ENCODE measurements around the gene MAML2.

MAML2 gene

DNA sequence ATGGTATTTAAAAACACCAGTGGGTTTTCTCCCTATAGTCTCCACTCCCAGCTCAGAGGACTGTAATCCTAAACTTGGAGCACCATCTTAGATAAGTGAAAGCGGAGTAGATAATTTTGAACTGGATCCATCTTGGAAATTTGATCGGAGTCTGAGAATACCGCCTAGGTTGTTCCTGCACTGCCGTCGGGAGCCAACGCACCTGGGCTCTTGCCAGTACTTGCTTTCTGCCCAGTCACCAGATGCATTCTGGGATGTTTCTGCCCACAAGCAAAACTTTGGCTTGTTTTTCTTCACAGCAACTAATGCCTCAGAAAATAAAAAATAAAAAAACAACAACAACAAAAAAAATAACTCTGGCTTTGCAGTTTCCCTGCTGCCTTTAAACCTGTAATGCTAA lies 306.1 kb downstream of the MAML2 start:
- no peak for DNase-seq (ENCODE audit: low read depth)
- TF ChIP-seq, protein P1, sequence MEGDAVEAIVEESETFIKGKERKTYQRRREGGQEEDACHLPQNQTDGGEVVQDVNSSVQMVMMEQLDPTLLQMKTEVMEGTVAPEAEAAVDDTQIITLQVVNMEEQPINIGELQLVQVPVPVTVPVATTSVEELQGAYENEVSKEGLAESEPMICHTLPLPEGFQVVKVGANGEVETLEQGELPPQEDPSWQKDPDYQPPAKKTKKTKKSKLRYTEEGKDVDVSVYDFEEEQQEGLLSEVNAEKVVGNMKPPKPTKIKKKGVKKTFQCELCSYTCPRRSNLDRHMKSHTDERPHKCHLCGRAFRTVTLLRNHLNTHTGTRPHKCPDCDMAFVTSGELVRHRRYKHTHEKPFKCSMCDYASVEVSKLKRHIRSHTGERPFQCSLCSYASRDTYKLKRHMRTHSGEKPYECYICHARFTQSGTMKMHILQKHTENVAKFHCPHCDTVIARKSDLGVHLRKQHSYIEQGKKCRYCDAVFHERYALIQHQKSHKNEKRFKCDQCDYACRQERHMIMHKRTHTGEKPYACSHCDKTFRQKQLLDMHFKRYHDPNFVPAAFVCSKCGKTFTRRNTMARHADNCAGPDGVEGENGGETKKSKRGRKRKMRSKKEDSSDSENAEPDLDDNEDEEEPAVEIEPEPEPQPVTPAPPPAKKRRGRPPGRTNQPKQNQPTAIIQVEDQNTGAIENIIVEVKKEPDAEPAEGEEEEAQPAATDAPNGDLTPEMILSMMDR (conservative IDR thresholded peaks at IDR 0.05; ENCODE audit: low read length) = no peak
- no peak overlapping the region for H3K4me3 ChIP-seq (ENCODE audit: low read length)

DNA sequence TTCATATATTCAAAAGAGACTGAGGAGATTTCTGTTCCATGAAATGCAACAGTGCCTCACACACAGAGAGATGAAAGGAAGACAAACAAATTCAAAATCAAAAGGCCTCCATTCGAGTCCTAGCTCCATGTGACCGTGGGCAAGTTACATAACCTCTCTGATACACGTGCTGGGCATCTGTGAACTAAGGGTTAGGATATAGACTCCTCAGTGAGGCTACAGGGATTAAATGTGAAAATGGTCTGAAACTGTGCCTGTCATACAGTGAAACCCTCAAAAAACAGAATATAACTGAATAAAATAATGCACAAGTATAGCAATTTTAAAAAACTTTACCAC lies 307.3 kb downstream of the MAML2 start:
- DNase-seq (ENCODE audit: low read depth) = no peak
- H3K4me3 ChIP-seq (ENCODE audit: low read length) = no peak overlapping the region
- TF ChIP-seq, protein P1 (conservative IDR thresholded peaks at IDR 0.05; ENCODE audit: low read length) = no peak

DNA sequence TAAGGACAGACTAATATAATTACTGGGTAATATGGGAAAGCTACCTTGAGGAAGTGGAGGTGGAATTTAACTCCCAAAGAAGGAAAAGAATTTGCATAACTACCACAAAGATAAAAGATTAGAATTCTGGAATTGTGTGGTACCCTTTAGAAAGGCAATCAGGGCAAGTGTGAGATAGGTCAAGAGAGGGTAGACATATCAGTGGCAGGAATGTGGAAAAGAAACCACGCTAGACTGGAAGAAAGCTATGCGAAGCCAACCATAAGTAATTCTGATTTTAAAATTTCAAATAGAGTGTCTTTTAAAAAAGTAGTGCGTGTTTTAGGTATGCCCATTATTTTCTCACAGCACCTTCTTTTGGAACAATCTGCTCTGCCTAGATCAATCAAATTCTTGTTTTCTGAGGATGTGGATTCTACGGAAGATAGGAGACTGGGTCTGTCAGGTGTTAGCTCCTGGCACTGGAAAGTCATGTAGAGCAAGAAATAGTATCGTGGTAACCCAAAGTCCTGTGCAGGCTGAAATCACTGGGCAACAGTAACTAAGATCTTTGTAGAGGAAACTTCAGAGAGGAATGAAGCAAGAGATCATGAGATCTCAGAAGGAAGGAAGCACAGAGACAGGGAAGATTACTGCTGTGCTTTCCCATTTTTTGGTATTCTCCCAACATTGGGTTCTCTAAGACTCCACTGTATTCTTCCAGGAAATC lies 307.8 kb downstream of the MAML2 start:
- TF ChIP-seq, protein P1 (conservative IDR thresholded peaks at IDR 0.05; ENCODE audit: low read length) = no peak
- H3K4me3 ChIP-seq (ENCODE audit: low read length) = no peak overlapping the region
- no peak for DNase-seq (ENCODE audit: low read depth)

DNA sequence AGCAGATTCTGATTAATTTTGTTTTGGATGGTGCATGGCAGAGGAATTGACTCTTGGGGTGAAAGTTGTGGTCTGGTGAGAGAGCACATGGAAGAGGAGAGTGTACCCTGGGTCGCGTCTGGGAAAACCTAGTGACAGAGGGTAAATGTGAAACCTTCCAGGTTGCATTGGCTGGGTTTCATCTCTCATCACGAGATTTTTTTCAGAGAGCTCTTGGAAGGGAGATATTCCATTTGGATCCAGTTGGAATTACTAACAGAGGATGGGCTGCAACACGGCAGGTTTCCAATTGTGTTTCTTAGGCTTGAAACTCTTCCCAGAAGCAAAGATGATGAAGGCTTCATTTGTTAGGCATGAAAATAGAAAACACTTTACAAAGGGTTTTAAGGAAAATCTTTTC lies 309.4 kb downstream of the MAML2 start:
- TF ChIP-seq, protein P1 (conservative IDR thresholded peaks at IDR 0.05; ENCODE audit: low read length) = no peak
- no peak overlapping the region for H3K4me3 ChIP-seq (ENCODE audit: low read length)
- no peak for DNase-seq (ENCODE audit: low read depth)

DNA sequence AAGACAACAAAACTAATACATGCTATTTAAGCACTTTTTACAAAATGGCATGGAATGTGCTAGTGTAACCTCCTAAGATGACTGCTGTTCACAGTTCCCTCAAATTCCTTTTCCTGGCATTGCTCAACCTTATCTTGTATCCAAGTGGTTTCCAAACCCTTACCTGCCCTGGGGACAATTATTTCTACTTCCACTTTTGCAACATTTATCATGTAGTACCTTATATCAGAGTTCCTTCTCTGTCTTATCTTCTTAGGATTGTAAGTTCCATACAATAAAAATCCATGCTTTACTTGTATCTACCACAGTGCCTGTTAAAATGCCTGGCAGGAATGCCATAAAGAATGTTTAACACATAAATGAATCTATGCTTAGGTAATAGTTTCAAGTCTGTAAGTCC lies 309.9 kb downstream of the MAML2 start:
- DNase-seq (ENCODE audit: low read depth) = no peak
- TF ChIP-seq, protein P1 (conservative IDR thresholded peaks at IDR 0.05; ENCODE audit: low read length) = no peak
- H3K4me3 ChIP-seq (ENCODE audit: low read length) = no peak overlapping the region

DNA sequence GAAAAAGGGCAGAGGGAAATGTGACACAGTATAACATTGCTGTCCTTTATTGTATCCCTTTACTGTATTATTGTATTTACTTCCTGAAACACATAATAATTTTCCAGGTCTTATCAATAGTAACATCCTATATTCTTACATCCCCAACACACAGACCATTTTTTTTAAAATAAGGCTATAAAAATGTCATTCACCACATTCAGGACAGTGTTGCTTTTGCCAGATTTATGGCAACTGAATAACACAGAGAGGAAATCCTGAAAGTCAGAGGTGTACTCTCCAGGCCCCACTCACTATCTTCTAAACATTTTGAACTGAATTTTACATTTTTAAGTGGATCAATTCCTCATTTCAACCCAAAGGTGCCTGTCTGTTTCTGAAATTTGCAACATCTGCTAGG lies 314.2 kb downstream of the MAML2 start:
- no peak overlapping the region for H3K4me3 ChIP-seq (ENCODE audit: low read length)
- TF ChIP-seq, protein P1 (conservative IDR thresholded peaks at IDR 0.05; ENCODE audit: low read length) = no peak
- DNase-seq (ENCODE audit: low read depth) = no peak

DNA sequence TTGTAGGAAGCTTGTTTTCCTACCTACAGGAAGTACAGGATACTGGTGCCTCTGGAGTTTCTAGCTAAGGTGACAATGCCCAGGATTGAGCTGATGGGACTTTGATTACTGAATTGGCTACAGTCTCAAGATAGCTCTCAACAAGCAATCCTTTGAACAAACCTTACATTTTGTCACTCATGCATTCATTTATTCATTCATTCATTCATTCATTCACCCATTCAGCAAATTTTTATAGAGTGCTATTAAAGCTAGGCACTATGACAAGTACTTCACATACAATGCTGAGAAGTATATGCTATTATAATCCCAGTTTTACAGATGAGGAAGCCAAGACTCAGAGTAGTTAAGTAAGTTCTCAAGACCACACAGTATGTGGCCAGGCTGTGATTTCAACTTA lies 316.0 kb downstream of the MAML2 start:
- TF ChIP-seq, protein P1 (conservative IDR thresholded peaks at IDR 0.05; ENCODE audit: low read length) = no peak
- no peak overlapping the region for H3K4me3 ChIP-seq (ENCODE audit: low read length)
- DNase-seq (ENCODE audit: low read depth) = no peak

Measured in AG10803 (cell line).